Glomerular endothelial cell (primary cell): Measurements from ENCODE around the gene PPP3R2. TPM values are rescaled to one million over a fixed set of nuclear protein-coding genes. Genes with fewer than 3 reads are reported as not detected.

Source experiments
- total RNA-seq: library from RNA; depleted of rRNA; stranded (reverse); fragments of >200 nt; gene quantifications from 2 replicates; pipeline ENCODE4 v1.2.3, GENCODE V29; 2015

The PPP3R2 gene
- total RNA-seq, 1 donor from 2014 or later = not detected

Other genes starting within 250 kb of the PPP3R2 start
- gene BAAT, start 210.0 kb downstream of the PPP3R2 start, total RNA-seq = not detected in 2 replicates
- gene MRPL50, start 196.4 kb downstream of the PPP3R2 start, total RNA-seq = 11.4 and 12.8 TPM in 2 replicates
- gene ZNF189, start 196.1 kb downstream of the PPP3R2 start, total RNA-seq = 16.7 and 17.7 TPM in 2 replicates
- gene ALDOB, start 159.2 kb downstream of the PPP3R2 start, total RNA-seq = not detected in 2 replicates
- 14.6 and 19.8 TPM in 2 replicates for gene RNF20, start 61.1 kb downstream of the PPP3R2 start, total RNA-seq
- gene GRIN3A, start 143.7 kb upstream of the PPP3R2 start, total RNA-seq = not detected in 2 replicates